ENCODE measurements around the gene LRP8.

LRP8 gene

DNA sequence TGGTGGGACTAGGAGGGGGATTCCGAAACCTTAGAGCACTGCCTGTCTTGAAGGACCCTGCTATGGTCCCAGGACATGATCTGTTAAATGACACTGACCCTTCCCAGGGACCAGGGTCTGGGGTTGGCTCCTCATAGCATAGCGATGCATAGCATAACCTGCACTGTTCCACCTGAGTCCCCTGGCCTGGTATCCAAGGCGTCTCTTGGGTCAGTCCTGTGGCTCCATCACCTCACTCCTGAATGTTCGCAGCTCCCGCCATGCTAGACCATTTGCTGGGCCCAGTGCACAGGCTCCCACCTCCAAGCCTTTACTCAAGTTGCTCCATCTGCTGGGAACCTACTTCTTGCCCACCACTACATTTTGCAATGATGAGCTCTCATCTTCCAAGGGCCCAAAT, 50.5 kb downstream of the LRP8 start:
- H3K4me3 ChIP-seq (IDR thresholded peaks at IDR 0.05; ENCODE audit: insufficient read depth, low read depth, low read length) = no peak overlapping the region
- no peak overlapping the region for H3K4me2 ChIP-seq
- H3K79me2 ChIP-seq (ENCODE audit: insufficient read depth, low read depth) = no peaks in the 10 kb centered on the region
- no peak overlapping the region for H3K27ac ChIP-seq
- no peak overlapping the region for H3K9ac ChIP-seq
- H3K4me1 ChIP-seq (ENCODE audit: low read depth, poor library complexity, severe bottlenecking) = no peaks in the 10 kb centered on the region
- H4K20me1 ChIP-seq (ENCODE audit: insufficient read depth) = no peaks in the 10 kb centered on the region
- peaks cover 7% of the 10 kb centered on the region for H3K36me3 ChIP-seq (ENCODE audit: insufficient read depth)
- TF ChIP-seq, protein P1, sequence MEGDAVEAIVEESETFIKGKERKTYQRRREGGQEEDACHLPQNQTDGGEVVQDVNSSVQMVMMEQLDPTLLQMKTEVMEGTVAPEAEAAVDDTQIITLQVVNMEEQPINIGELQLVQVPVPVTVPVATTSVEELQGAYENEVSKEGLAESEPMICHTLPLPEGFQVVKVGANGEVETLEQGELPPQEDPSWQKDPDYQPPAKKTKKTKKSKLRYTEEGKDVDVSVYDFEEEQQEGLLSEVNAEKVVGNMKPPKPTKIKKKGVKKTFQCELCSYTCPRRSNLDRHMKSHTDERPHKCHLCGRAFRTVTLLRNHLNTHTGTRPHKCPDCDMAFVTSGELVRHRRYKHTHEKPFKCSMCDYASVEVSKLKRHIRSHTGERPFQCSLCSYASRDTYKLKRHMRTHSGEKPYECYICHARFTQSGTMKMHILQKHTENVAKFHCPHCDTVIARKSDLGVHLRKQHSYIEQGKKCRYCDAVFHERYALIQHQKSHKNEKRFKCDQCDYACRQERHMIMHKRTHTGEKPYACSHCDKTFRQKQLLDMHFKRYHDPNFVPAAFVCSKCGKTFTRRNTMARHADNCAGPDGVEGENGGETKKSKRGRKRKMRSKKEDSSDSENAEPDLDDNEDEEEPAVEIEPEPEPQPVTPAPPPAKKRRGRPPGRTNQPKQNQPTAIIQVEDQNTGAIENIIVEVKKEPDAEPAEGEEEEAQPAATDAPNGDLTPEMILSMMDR (conservative IDR thresholded peaks at IDR 0.05; ENCODE audit: low read depth, low read length) = no peak
- no peaks in the 10 kb centered on the region for H3K27me3 ChIP-seq (ENCODE audit: insufficient read depth, low read depth)
- no peak overlapping the region for H2AFZ ChIP-seq (ENCODE audit: low read depth)

DNA sequence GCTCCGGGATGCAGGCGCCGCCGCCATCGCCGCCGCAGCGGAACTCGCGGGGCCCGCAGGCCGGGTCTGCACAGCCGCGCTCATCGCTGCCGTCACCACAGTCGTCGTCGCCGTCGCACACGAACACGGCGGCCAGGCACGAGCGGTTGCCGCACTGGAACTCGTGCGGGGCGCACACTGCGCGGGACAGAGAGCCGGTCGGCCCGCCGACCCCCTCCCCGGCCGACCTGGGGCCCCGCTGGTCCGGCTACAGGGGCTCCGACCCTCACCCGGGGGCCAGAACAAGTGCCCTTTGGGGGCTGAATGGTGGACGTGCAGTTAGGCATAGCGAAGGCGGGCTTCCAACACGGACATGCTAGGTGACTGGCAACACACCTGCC, 51.0 kb downstream of the LRP8 start:
- TF ChIP-seq, protein P1 (conservative IDR thresholded peaks at IDR 0.05; ENCODE audit: low read depth, low read length) = no peak
- no peaks in the 10 kb centered on the region for H4K20me1 ChIP-seq (ENCODE audit: insufficient read depth)
- no peak overlapping the region for H3K4me3 ChIP-seq (IDR thresholded peaks at IDR 0.05; ENCODE audit: insufficient read depth, low read depth, low read length)
- peaks cover 7% of the 10 kb centered on the region for H3K36me3 ChIP-seq (ENCODE audit: insufficient read depth)
- no peaks in the 10 kb centered on the region for H3K4me1 ChIP-seq (ENCODE audit: low read depth, poor library complexity, severe bottlenecking)
- H3K4me2 ChIP-seq = no peak overlapping the region
- no peaks in the 10 kb centered on the region for H3K79me2 ChIP-seq (ENCODE audit: insufficient read depth, low read depth)
- no peaks in the 10 kb centered on the region for H3K27me3 ChIP-seq (ENCODE audit: insufficient read depth, low read depth)
- no peak overlapping the region for H3K9ac ChIP-seq
- no peak overlapping the region for H2AFZ ChIP-seq (ENCODE audit: low read depth)
- H3K27ac ChIP-seq = no peak overlapping the region

DNA sequence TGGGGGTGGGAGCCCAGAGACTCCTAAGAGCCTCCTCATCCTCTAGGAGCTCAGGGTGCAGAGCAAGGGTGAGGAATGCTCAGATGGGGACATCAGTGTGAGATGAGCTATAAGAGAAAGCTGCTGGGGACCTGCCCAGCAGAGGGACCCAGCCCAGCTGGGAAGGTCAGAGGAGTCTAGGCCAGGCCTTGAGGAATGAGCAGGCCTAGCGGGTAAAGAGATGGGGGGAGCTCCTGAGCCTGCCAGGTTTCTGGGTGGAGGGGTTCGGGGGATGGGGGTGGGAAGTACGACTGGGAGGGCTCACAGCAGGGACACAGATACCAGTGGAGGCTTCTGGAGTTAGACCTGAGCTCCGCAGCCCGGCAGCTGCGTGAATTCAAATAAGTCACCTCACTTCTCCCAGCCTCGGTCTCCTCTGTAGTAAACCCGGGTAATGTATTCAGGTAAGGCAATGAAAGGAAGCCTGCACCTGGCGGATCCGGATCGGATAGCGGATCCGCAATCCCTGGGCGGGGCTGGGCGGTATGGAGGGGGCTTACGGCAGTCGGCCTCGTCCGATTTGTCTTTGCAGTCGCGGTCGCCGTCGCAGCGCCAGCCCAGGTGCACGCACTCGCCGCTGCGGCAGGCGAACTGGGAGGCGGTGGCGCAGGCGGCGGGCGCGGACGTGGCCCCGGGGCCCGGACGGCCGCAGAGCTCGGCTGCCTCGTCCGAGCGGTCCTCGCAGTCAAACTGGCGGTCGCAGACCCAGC, 51.5 kb downstream of the LRP8 start:
- Histone ChIP-seq H3K79me2 (ENCODE audit: insufficient read depth, low read depth) (no peaks in the 10 kb centered on the region), H4K20me1 (ENCODE audit: insufficient read depth) (no peaks in the 10 kb centered on the region), H3K9ac (no peak overlapping the region), H3K4me2 (no peak overlapping the region), H2AFZ (ENCODE audit: low read depth) (no peak overlapping the region), H3K36me3 (ENCODE audit: insufficient read depth) (peaks cover 7% of the 10 kb centered on the region), H3K4me1 (ENCODE audit: low read depth, poor library complexity, severe bottlenecking) (peaks cover under 1% of the 10 kb centered on the region), H3K27me3 (ENCODE audit: insufficient read depth, low read depth) (no peaks in the 10 kb centered on the region), H3K4me3 (IDR thresholded peaks at IDR 0.05; ENCODE audit: insufficient read depth, low read depth, low read length) (no peak overlapping the region), H3K27ac (no peak overlapping the region)
- TF ChIP-seq, protein P1 (conservative IDR thresholded peaks at IDR 0.05; ENCODE audit: low read depth, low read length) = no peak

DNA sequence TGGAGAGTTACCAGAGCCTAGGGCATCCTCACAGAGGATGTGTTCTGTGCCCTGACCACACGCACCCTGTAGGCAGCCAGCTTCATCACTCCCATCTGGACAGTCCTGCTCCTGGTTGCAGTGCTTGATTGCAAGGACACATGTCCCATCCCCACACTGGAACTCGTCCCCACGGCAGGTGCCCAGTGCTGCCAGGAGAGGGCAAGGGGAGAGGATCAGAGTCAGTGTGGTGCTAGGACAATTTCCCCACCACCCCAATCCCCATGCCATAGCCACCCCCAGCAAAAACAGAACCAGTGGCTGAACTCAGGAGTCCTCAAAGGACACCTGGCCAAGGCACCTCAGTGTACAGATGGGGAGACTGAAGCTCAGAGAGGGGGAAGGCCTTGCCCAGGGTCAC, 52.3 kb downstream of the LRP8 start:
- Histone ChIP-seq H3K4me2 (no peak overlapping the region), H3K27ac (no peak overlapping the region), H3K4me3 (IDR thresholded peaks at IDR 0.05; ENCODE audit: insufficient read depth, low read depth, low read length) (no peak overlapping the region), H3K9ac (no peak overlapping the region), H3K79me2 (ENCODE audit: insufficient read depth, low read depth) (no peaks in the 10 kb centered on the region), H3K36me3 (ENCODE audit: insufficient read depth) (peaks cover 3% of the 10 kb centered on the region), H3K4me1 (ENCODE audit: low read depth, poor library complexity, severe bottlenecking) (peaks cover 8% of the 10 kb centered on the region), H3K27me3 (ENCODE audit: insufficient read depth, low read depth) (no peaks in the 10 kb centered on the region), H2AFZ (ENCODE audit: low read depth) (no peak overlapping the region), H4K20me1 (ENCODE audit: insufficient read depth) (no peaks in the 10 kb centered on the region)
- TF ChIP-seq, protein P1 (conservative IDR thresholded peaks at IDR 0.05; ENCODE audit: low read depth, low read length) = no peak

Data from KMS-11 (cell line).